ENCODE measurements around the gene SIPA1L3.

SIPA1L3 gene

DNA sequence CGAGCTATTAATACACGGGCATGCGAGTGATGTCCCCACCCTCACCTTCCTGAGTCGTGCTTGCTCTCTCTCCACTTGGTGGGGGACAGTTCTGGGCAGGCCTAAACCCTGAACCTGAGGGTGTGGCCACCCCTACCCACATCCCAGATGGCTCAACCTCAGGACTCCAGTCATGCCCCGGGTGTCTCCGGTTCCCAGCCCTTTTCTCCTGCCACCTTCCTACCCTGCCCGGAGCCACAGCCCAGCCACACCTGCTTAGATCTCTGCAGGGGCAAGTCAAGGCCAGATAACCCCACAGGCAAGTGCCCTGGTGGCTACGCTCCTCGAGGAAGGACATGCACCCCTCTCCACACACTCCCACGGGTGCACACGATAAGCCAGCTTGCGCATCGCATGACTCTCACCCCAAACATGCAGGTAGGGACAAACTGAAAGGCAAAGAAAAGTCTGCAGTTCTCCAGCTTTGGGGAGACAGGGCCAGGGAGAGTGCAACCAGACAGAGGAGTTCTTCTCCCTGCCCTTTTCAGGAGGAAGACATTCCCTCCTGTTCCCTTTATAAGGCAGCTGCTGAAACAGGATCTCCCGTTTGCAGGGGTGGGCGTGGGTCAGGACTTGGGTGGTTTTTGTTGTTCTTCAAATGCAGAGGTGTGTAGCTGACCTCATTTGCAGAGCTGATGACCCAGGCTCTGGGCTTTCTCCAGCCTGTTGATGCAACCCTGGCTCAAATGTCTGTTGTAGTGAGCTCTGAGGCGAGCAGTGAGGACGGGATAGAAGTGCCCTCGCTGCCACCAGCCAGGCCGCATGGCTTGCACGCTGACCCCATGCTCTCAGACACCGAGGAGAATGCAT is 228.4 kb downstream of the SIPA1L3 start:
- Histone ChIP-seq H4K20me1 (ENCODE audit: insufficient read depth, low read length) (no peaks in the 10 kb centered on the region), H3K9me2 (ENCODE audit: low read depth, low read length) (no peaks in the 10 kb centered on the region), H3K4me3 (ENCODE audit: low read depth, low read length, poor library complexity, severe bottlenecking) (no peak overlapping the region), H3K9me3 (ENCODE audit: low read length) (no peaks in the 10 kb centered on the region), H3K27ac (ENCODE audit: low read depth, low read length, poor library complexity, severe bottlenecking) (no peak overlapping the region), H3K4me1 (ENCODE audit: insufficient read depth, low read length, severe bottlenecking) (no peaks in the 10 kb centered on the region), H3K9ac (ENCODE audit: low read length) (no peak overlapping the region), H3K79me2 (ENCODE audit: insufficient read depth, low read length) (no peaks in the 10 kb centered on the region), H2AFZ (ENCODE audit: low read length) (no peak overlapping the region), H3K36me3 (ENCODE audit: insufficient read depth, low read length) (no peaks in the 10 kb centered on the region; the same call in 1 of the 2 replicates), H3F3A (ENCODE audit: insufficient read depth, low read length) (no peaks in the 10 kb centered on the region), H3K27me3 (ENCODE audit: insufficient read depth, low read length) (no peaks in the 10 kb centered on the region), H3K4me2 (ENCODE audit: low read length) (no peak overlapping the region)
- TF ChIP-seq EZH2 (IDR thresholded peaks at IDR 0.05; ENCODE audit: borderline replicate concordance, low read length) (no peak), CTCF (IDR thresholded peaks at IDR 0.05; ENCODE audit: low read length) (no peak)

DNA sequence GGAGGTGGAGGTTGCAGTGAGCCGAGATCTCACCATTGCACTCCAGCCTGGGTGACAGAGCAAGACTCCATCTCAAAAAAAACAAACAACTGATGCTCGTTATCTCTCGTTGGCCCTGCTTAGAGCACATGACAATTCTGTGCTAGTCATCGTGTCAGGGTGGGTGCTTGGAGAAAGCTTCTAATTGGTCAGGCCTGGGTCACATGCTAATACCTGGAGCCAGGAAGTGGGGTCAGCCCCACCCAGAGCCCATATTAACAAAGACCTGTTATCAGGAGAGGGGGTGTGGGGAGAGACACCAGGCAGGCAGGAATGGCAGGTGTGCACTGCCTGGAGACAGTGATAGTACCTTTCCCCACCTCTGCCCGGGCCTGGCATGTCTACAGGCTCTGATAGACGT is 232.1 kb downstream of the SIPA1L3 start:
- H3K36me3 ChIP-seq (ENCODE audit: insufficient read depth, low read length) = peaks cover 4% of the 10 kb centered on the region; the same call in 1 of the 2 replicates
- TF ChIP-seq EZH2 (IDR thresholded peaks at IDR 0.05; ENCODE audit: borderline replicate concordance, low read length) = no peak
- TF ChIP-seq CTCF (IDR thresholded peaks at IDR 0.05; ENCODE audit: low read length) = no peak
- no peak overlapping the region for H3K4me3 ChIP-seq (ENCODE audit: low read depth, low read length, poor library complexity, severe bottlenecking)
- no peak overlapping the region for H3K27ac ChIP-seq (ENCODE audit: low read depth, low read length, poor library complexity, severe bottlenecking)
- H4K20me1 ChIP-seq (ENCODE audit: insufficient read depth, low read length) = no peaks in the 10 kb centered on the region
- no peaks in the 10 kb centered on the region for H3F3A ChIP-seq (ENCODE audit: insufficient read depth, low read length)
- H3K9ac ChIP-seq (ENCODE audit: low read length) = no peak overlapping the region
- no peaks in the 10 kb centered on the region for H3K4me1 ChIP-seq (ENCODE audit: insufficient read depth, low read length, severe bottlenecking)
- no peak overlapping the region for H3K4me2 ChIP-seq (ENCODE audit: low read length)
- no peaks in the 10 kb centered on the region for H3K27me3 ChIP-seq (ENCODE audit: insufficient read depth, low read length)
- no peak overlapping the region for H2AFZ ChIP-seq (ENCODE audit: low read length)
- H3K9me2 ChIP-seq (ENCODE audit: low read depth, low read length) = no peaks in the 10 kb centered on the region
- H3K9me3 ChIP-seq (ENCODE audit: low read length) = no peaks in the 10 kb centered on the region
- H3K79me2 ChIP-seq (ENCODE audit: insufficient read depth, low read length) = no peaks in the 10 kb centered on the region

DNA sequence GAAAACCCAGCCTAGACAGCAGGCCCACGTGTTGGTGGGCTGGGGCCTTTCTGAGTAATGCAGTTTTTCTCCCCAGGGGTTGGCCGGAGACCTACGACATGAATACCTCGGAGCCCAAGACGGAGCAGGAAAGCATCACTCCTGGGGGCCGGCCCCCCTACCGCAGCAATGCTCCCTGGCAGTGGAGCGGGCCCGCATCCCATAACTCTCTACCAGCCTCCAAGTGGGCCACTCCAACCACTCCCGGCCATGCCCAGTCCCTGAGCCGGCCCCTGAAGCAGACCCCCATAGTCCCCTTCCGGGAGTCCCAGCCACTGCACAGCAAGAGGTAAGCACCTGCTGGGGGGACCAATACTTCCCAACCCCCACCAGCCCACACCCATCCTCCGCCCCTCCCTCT is 234.1 kb downstream of the SIPA1L3 start:
- no peak for TF ChIP-seq EZH2 (IDR thresholded peaks at IDR 0.05; ENCODE audit: borderline replicate concordance, low read length)
- TF ChIP-seq CTCF (IDR thresholded peaks at IDR 0.05; ENCODE audit: low read length) = no peak
- H4K20me1 ChIP-seq (ENCODE audit: insufficient read depth, low read length) = no peaks in the 10 kb centered on the region
- no peak overlapping the region for H2AFZ ChIP-seq (ENCODE audit: low read length)
- no peaks in the 10 kb centered on the region for H3K79me2 ChIP-seq (ENCODE audit: insufficient read depth, low read length)
- H3F3A ChIP-seq (ENCODE audit: insufficient read depth, low read length) = no peaks in the 10 kb centered on the region
- H3K9me3 ChIP-seq (ENCODE audit: low read length) = no peaks in the 10 kb centered on the region
- H3K9me2 ChIP-seq (ENCODE audit: low read depth, low read length) = no peaks in the 10 kb centered on the region
- no peak overlapping the region for H3K27ac ChIP-seq (ENCODE audit: low read depth, low read length, poor library complexity, severe bottlenecking)
- H3K4me2 ChIP-seq (ENCODE audit: low read length) = no peak overlapping the region
- H3K4me3 ChIP-seq (ENCODE audit: low read depth, low read length, poor library complexity, severe bottlenecking) = no peak overlapping the region
- peaks cover 17% of the 10 kb centered on the region; the same call in 1 of the 2 replicates for H3K36me3 ChIP-seq (ENCODE audit: insufficient read depth, low read length)
- H3K9ac ChIP-seq (ENCODE audit: low read length) = no peak overlapping the region
- no peaks in the 10 kb centered on the region for H3K4me1 ChIP-seq (ENCODE audit: insufficient read depth, low read length, severe bottlenecking)
- H3K27me3 ChIP-seq (ENCODE audit: insufficient read depth, low read length) = no peaks in the 10 kb centered on the region

Measured in OCI-LY1 (cell line).